ENCODE results near the gene GLI3. TPM values are rescaled to one million over a fixed set of nuclear protein-coding genes. Genes with fewer than 3 reads are reported as not detected.

The GLI3 gene
- total RNA-seq, 2 experiments from 2014 or later, result not detected

DNA sequence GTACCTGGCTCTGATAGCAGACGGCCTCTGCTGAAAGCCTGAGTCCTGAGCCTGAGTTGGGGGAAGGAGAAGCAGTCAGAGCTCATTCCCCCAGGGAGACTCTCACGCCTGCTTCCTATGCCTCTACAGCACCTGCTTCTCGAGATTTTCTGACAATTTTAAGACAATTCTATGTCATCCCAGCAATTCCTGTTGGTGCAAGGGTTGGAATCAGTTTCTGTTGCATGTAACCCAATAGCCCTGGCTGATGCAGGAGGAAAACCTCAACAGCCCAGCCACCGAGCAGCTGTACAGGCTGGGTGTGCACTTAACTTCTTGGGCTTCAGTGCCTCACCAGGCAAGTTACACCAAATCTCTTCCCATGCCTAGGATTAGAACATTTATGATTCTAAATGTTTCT, 134.7 kb downstream of the GLI3 start:
- H3K27me3 Mint-ChIP-seq, result peaks cover under 1% of the 10 kb centered on the region
- ChIA-PET POLR2A (no interaction called here), CTCF (no interaction called here)
- H3K27ac Mint-ChIP-seq, result no peak overlapping the region
- H3K9me3 Mint-ChIP-seq, result no peaks in the 10 kb centered on the region
- no peak overlapping the region for H3K4me3 Mint-ChIP-seq
- TF ChIP-seq, protein P1, sequence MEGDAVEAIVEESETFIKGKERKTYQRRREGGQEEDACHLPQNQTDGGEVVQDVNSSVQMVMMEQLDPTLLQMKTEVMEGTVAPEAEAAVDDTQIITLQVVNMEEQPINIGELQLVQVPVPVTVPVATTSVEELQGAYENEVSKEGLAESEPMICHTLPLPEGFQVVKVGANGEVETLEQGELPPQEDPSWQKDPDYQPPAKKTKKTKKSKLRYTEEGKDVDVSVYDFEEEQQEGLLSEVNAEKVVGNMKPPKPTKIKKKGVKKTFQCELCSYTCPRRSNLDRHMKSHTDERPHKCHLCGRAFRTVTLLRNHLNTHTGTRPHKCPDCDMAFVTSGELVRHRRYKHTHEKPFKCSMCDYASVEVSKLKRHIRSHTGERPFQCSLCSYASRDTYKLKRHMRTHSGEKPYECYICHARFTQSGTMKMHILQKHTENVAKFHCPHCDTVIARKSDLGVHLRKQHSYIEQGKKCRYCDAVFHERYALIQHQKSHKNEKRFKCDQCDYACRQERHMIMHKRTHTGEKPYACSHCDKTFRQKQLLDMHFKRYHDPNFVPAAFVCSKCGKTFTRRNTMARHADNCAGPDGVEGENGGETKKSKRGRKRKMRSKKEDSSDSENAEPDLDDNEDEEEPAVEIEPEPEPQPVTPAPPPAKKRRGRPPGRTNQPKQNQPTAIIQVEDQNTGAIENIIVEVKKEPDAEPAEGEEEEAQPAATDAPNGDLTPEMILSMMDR (IDR thresholded peaks at IDR 0.05), result no peak
- DNase-seq (no peak), ATAC-seq (no peak)
- no peaks in the 10 kb centered on the region for H3K4me1 Mint-ChIP-seq (ENCODE audit: low read depth)
- no peaks in the 10 kb centered on the region for H3K36me3 Mint-ChIP-seq (ENCODE audit: low read depth)
- intact Hi-C loops (cut with micrococcal nuclease), result no loop called here

DNA sequence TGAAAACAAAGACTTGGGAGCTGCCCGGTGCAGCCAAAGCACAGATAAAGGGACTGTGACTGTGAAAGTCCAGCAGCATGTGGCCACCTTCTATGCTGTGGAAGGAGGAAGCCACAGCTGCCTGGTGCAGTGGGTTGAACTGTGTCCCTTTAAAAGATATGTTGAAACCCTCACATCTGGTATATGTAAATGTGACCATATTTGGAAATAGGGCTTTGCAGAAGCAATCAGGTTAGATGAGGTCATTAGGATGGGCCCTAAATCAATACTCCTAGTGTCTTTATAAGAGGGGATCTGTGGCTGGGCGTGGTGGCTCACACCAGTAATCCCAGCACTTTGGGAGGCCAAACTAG, 136.9 kb downstream of the GLI3 start:
- POLR2A ChIA-PET, result no interaction called here

DNA sequence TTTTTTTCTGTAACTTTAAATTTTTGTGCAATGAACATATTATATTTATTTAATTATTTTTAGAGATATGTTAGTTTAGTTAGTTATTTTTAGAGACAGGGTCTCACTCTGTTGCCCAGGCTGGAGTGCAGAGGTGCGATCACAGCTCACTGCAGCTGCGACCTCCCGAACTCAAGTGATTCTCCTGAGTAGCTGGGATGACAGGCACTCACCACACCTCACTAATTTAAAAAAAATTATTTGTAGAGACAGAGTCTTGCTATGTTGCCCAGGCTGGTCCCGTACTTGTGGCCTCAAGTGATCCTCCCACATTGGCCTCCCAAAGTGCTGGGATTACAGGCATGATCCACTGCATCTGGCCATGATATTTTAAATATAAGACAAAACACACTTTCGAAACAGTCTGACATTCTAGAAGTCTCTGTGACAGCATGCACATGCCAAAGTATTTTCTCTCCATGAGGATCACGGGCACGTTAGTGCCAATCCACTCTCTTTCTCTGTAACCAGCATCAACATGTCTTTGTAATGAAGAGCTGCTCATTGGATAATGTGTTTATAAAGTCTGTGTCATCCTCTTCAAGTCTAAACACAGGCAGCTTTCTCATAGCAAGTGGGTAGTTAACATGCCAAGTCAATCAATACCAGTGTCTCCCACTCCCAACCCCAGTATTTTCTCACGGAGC, 137.4 kb downstream of the GLI3 start:
- Mint-ChIP-seq H3K27me3 (no peaks in the 10 kb centered on the region), H3K36me3 (ENCODE audit: low read depth) (no peaks in the 10 kb centered on the region), H3K4me1 (ENCODE audit: low read depth) (no peaks in the 10 kb centered on the region), H3K4me3 (no peak overlapping the region), H3K9me3 (no peaks in the 10 kb centered on the region), H3K27ac (no peak overlapping the region)
- intact Hi-C loops (cut with micrococcal nuclease), result no loop called here
- ChIA-PET CTCF (no interaction called here), POLR2A (no interaction called here)
- TF ChIP-seq, protein P1 (IDR thresholded peaks at IDR 0.05), result no peak
- ATAC-seq (no peak), DNase-seq (no peak)

More for the DNA sequence above, 136.9 kb downstream of the GLI3 start:
- Mint-ChIP-seq H3K36me3 (ENCODE audit: low read depth) (no peaks in the 10 kb centered on the region), H3K9me3 (no peaks in the 10 kb centered on the region), H3K27ac (no peak overlapping the region), H3K4me3 (no peak overlapping the region), H3K4me1 (ENCODE audit: low read depth) (no peaks in the 10 kb centered on the region), H3K27me3 (no peaks in the 10 kb centered on the region)
- TF ChIP-seq, protein P1 (IDR thresholded peaks at IDR 0.05), result no peak
- intact Hi-C loops (cut with micrococcal nuclease), result no loop called here
- no peak for ATAC-seq
- CTCF ChIA-PET, result no interaction called here
- DNase-seq, result no peak

- Mint-ChIP-seq H3K27ac (no peak overlapping the region), H3K4me3 (no peak overlapping the region), H3K27me3 (no peaks in the 10 kb centered on the region), H3K4me1 (ENCODE audit: low read depth) (no peaks in the 10 kb centered on the region), H3K36me3 (ENCODE audit: low read depth) (no peaks in the 10 kb centered on the region), H3K9me3 (no peaks in the 10 kb centered on the region)
- TF ChIP-seq, protein P1 (IDR thresholded peaks at IDR 0.05), result no peak
- ATAC-seq (no peak), DNase-seq (no peak)
- intact Hi-C loops (cut with micrococcal nuclease), result no loop called here
- CTCF ChIA-PET, result no interaction called here
- POLR2A ChIA-PET, result no interaction called here
These were observed 137.9 kb downstream of the GLI3 start for GRCh38 chr7:42099066-42099465.

DNA sequence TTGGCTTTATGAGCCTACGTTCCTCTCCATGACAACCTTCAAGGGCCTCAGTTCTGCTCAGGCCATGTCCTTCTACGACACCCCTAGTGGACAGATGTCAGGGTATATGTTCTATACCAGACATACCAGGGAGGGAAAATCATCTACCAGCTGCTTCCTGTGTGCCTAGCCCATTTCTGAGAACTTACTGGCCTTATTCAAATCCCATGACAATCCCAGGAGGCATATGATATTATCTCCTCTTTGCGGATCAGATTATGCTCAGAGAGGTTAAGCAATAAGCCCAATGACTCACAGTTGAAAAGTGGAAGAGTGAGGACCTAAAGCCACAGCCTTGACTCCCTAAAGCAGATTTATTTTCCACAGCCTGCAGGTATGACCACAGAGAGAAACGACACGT, 139.3 kb downstream of the GLI3 start:
- H3K27ac Mint-ChIP-seq, result no peak overlapping the region
- POLR2A ChIA-PET, result no interaction called here
- no peaks in the 10 kb centered on the region for H3K27me3 Mint-ChIP-seq
- ATAC-seq (no peak), DNase-seq (no peak)
- CTCF ChIA-PET, result no interaction called here
- TF ChIP-seq, protein P1 (IDR thresholded peaks at IDR 0.05), result no peak
- intact Hi-C loops (cut with micrococcal nuclease), result no loop called here
- no peaks in the 10 kb centered on the region for H3K36me3 Mint-ChIP-seq (ENCODE audit: low read depth)
- H3K9me3 Mint-ChIP-seq, result no peaks in the 10 kb centered on the region
- no peak overlapping the region for H3K4me3 Mint-ChIP-seq
- no peaks in the 10 kb centered on the region for H3K4me1 Mint-ChIP-seq (ENCODE audit: low read depth)

Data from activated CD8-positive, alpha-beta T cell treated with anti-CD3 and anti-CD28 coated beads for 36 hours (primary cell).